Esophagus (tissue), 2 donors: Measurements from ENCODE around the gene IMPG1. TPM values are rescaled to one million over a fixed set of nuclear protein-coding genes. Genes with fewer than 3 reads are reported as not detected.

Source experiments
- H3K27ac ChIP-seq, 2 donors: one replicate each; pipeline ENCODE4 v1.5.1; 2013; ENCODE audit warnings: low read depth in 2 of 2, mild to moderate bottlenecking in 2 of 2, inconsistent platforms in 1 of 2, low read length in 1 of 2, moderate library complexity in 1 of 2
- H3K27me3 ChIP-seq, 2 donors: one replicate each; pipeline ENCODE4 v1.6.1; 2013; ENCODE audit warnings: low read length in 2 of 2, control low read depth in 1 of 2, mild to moderate bottlenecking in 1 of 2; ENCODE audit not compliant: insufficient read depth in 2 of 2, control insufficient read depth in 1 of 2
- H3K36me3 ChIP-seq, 2 donors: one replicate each; pipeline ENCODE4 v1.6.1; 2013; ENCODE audit warnings: low read length in 1 of 2; ENCODE audit not compliant: control insufficient read depth in 2 of 2, insufficient read depth in 2 of 2
- H3K4me1 ChIP-seq, 2 donors: one replicate each; pipeline ENCODE4 v1.6.1; 2013; ENCODE audit warnings: low read length in 1 of 2; ENCODE audit not compliant: control insufficient read depth in 2 of 2, insufficient read depth in 2 of 2
- H3K4me3 ChIP-seq, 2 donors: one replicate each; pipeline ENCODE4 v1.5.1; 2013; ENCODE audit warnings: low read length in 2 of 2, mild to moderate bottlenecking in 2 of 2, low read depth in 1 of 2, moderate library complexity in 1 of 2
- H3K9me3 ChIP-seq, 2 donors: one replicate each; pipeline ENCODE4 v1.6.1; 2013; ENCODE audit warnings: mild to moderate bottlenecking in 2 of 2, low read depth in 1 of 2, low read length in 1 of 2, moderate library complexity in 1 of 2; ENCODE audit not compliant: control insufficient read depth in 2 of 2, insufficient read depth in 1 of 2
- WGBS, 2 donors: extraction: QIAGEN DNeasy Blood & Tissue Kit; methylation state at CpG; one replicate each; pipeline ENCODE4 v1.1.7; 2013; 5-methylcytosine and 5-hydroxymethylcytosine counted together
- polyA plus RNA-seq, 2 donors: library from polyadenylated mRNA; stranded (reverse); fragments of 200-250 nt; gene quantifications; one replicate each; pipeline ENCODE4 v1.2.3, GENCODE V29; 2013
- donor health status: healthy with polysubstance abuse.
- donor health status: Bipolar disorder and iron deficiency.

IMPG1 gene
- polyA plus RNA-seq, 2 donors: 0.02 to 0.04 TPM

GRCh38 chr6:75934643-75935472, 137.6 kb downstream of the IMPG1 start:
- 4 to 5% methylated on average over 32 of the region's 32 CpGs for WGBS, 2 donors
- Histone ChIP-seq H3K4me1 (peaks cover 0 to 3% of the 10 kb centered on the region in 2 donors), H3K36me3 (no peaks in the 10 kb centered on the region), H3K4me3 (peak overlapping the region in 1 of 2 donors; percentile 32), H3K27ac (no peak overlapping the region), H3K27me3 (no peaks in the 10 kb centered on the region), H3K9me3 (no peaks in the 10 kb centered on the region)

GRCh38 chr6:75933387-75933975, 139.0 kb downstream of the IMPG1 start:
- Histone ChIP-seq H3K36me3 (no peaks in the 10 kb centered on the region), H3K27me3 (no peaks in the 10 kb centered on the region), H3K4me1 (peaks cover 0 to 3% of the 10 kb centered on the region in 2 donors), H3K27ac (no peak overlapping the region), H3K9me3 (no peaks in the 10 kb centered on the region), H3K4me3 (no peak overlapping the region)
- WGBS, 2 donors: 79 to 82% methylated on average over 7 of the region's 7 CpGs

GRCh38 chr6:75932067-75932466, 140.4 kb downstream of the IMPG1 start:
- H3K27me3 ChIP-seq: no peaks in the 10 kb centered on the region
- no peak overlapping the region for H3K27ac ChIP-seq
- H3K9me3 ChIP-seq: no peaks in the 10 kb centered on the region
- H3K4me1 ChIP-seq: peaks cover 0 to 3% of the 10 kb centered on the region in 2 donors
- H3K36me3 ChIP-seq: no peaks in the 10 kb centered on the region
- no peak overlapping the region for H3K4me3 ChIP-seq
- 54 to 66% methylated on average over 5 of the region's 5 CpGs for WGBS, 2 donors

GRCh38 chr6:75931011-75931680, 141.3 kb downstream of the IMPG1 start:
- no peak overlapping the region for H3K27ac ChIP-seq
- WGBS, 2 donors: 74 to 78% methylated on average over 11 of the region's 11 CpGs
- H3K9me3 ChIP-seq: no peaks in the 10 kb centered on the region
- no peaks in the 10 kb centered on the region for H3K36me3 ChIP-seq
- H3K4me3 ChIP-seq: no peak overlapping the region
- H3K27me3 ChIP-seq: no peaks in the 10 kb centered on the region
- H3K4me1 ChIP-seq: peaks cover 0 to 3% of the 10 kb centered on the region in 2 donors

GRCh38 chr6:75926293-75927168, 145.9 kb downstream of the IMPG1 start:
- Histone ChIP-seq H3K27ac (no peak overlapping the region), H3K4me1 (no peaks in the 10 kb centered on the region)
- 89% methylated on average over 5 of the region's 5 CpGs for WGBS, 2 donors

DNA sequence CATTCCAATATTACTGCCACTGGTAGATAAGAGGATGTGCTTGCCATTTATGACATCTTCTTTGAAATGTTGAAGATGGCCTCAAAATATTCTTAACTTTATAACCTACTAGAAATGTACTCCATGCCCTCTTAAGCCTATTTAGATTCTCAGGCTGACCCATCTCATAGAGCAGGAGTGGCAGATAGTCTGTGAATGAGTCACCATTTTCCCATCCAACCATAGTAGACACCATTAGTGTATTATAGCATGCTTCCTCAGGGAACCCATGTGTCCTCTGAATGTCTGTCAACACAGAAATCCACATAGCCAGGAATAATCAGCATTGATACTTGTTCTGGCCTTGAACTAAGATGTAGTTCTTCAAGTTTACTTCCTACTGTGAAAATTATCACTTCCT, 150.2 kb downstream of the IMPG1 start:
- Histone ChIP-seq H3K9me3 (no peaks in the 10 kb centered on the region), H3K27ac (no peak overlapping the region), H3K4me3 (no peak overlapping the region)

More at GRCh38 chr6:75926293-75927168, 145.9 kb downstream of the IMPG1 start:
- no peaks in the 10 kb centered on the region for H3K9me3 ChIP-seq
- no peaks in the 10 kb centered on the region for H3K36me3 ChIP-seq
- no peaks in the 10 kb centered on the region for H3K27me3 ChIP-seq
- H3K4me3 ChIP-seq: no peak overlapping the region

GRCh38 chr6:75913040-75913439, 159.4 kb downstream of the IMPG1 start:
- H3K9me3 ChIP-seq: no peaks in the 10 kb centered on the region
- peaks cover 2 to 4% of the 10 kb centered on the region in 2 donors for H3K36me3 ChIP-seq
- no peaks in the 10 kb centered on the region for H3K27me3 ChIP-seq
- no peak overlapping the region for H3K4me3 ChIP-seq
- no peaks in the 10 kb centered on the region for H3K4me1 ChIP-seq
- no peak overlapping the region for H3K27ac ChIP-seq

More for the DNA sequence above, 150.2 kb downstream of the IMPG1 start:
- Histone ChIP-seq H3K27me3 (no peaks in the 10 kb centered on the region), H3K36me3 (peaks cover 0 to 4% of the 10 kb centered on the region in 2 donors), H3K4me1 (no peaks in the 10 kb centered on the region)

DNA sequence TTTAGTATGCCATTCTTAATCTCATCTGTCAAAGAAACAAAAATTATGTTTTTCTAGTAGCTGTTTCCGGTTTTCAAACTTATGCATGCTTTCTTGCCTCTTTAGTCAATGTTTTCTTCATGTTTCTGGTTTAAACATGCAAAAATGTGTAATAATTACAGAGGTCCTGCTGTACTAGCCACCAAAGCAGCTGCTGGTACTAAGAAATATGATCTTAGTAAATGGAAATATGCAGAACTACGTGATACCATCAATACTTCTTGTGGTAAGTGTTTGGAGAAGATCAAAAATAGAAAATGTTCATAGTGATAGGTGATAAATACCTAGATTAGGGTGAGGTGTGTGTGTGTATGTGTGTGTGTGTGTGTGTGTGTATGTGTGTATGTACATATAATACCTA, 165.0 kb downstream of the IMPG1 start:
- no peaks in the 10 kb centered on the region for H3K36me3 ChIP-seq
- no peak overlapping the region for H3K4me3 ChIP-seq
- H3K9me3 ChIP-seq: no peaks in the 10 kb centered on the region
- 83 to 92% methylated on average over 2 of the region's 2 CpGs for WGBS, 2 donors
- H3K4me1 ChIP-seq: no peaks in the 10 kb centered on the region
- H3K27me3 ChIP-seq: no peaks in the 10 kb centered on the region
- no peak overlapping the region for H3K27ac ChIP-seq

- H3K4me3 ChIP-seq: no peak overlapping the region
- 88% methylated on average over 3 of the region's 3 CpGs for WGBS, 2 donors
- no peaks in the 10 kb centered on the region for H3K9me3 ChIP-seq
- no peaks in the 10 kb centered on the region for H3K4me1 ChIP-seq
- no peaks in the 10 kb centered on the region for H3K27me3 ChIP-seq
- H3K36me3 ChIP-seq: no peaks in the 10 kb centered on the region
- H3K27ac ChIP-seq: no peak overlapping the region
These were observed 165.6 kb downstream of the IMPG1 start for GRCh38 chr6:75906871-75907270.
